WTC11 (cell line): ENCODE results near the gene GANAB. TPM values are rescaled to one million over a fixed set of nuclear protein-coding genes. Genes with fewer than 3 reads are reported as not detected.

Experiments used
- ATAC-seq: fragments of 200-7000 bp; cut with Tn5 transposase; 2 replicates; pipeline ENCODE4 v1.10.0; 2021; ENCODE audit warnings: mild to moderate bottlenecking, moderate library complexity
- CTCF ChIA-PET: fragments of 300-600 bp; sonication (Branson Sonifier 250); formaldehyde crosslinking; loops from one replicate; lab custom pipeline; 2021; ENCODE audit warnings: antibody characterized with exemption; lab: Charles Lee
- POLR2A ChIA-PET: fragments of 350-600 bp; sonication (Branson Sonifier 250); formaldehyde crosslinking; loops from one replicate; lab custom pipeline; 2021; ENCODE audit warnings: antibody characterized with exemption; lab: Charles Lee
- DNase-seq: peaks from one replicate; pipeline ENCODE4 v3.0.0; 2021; ENCODE audit warnings: low spot score
- H3K27ac Mint-ChIP-seq: 2 replicates; pipeline ENCODE4 v1.8.0; 2021; ENCODE audit warnings: mixed read lengths
- H3K27me3 Mint-ChIP-seq: 2 replicates; pipeline ENCODE4 v1.8.0; 2021; ENCODE audit warnings: low read depth, mild to moderate bottlenecking, moderate library complexity, mixed read lengths
- H3K36me3 Mint-ChIP-seq: 2 replicates; pipeline ENCODE4 v1.8.0; 2021; ENCODE audit warnings: mixed read lengths
- H3K4me1 Mint-ChIP-seq: 2 replicates; pipeline ENCODE4 v1.8.0; 2022; ENCODE audit warnings: mixed read lengths
- H3K4me3 Mint-ChIP-seq: 2 replicates; pipeline ENCODE4 v1.8.0; 2021; ENCODE audit warnings: mild to moderate bottlenecking, moderate library complexity, mixed read lengths
- H3K9me3 Mint-ChIP-seq: 2 replicates; pipeline ENCODE4 v1.8.0; 2021; ENCODE audit warnings: mixed read lengths
- AR ChIP-seq: fragments of 250-450 bp; sonication (Bioruptor Pico); IDR thresholded peaks from 2 replicates; pipeline ENCODE4 v1.9.0; 2021; ENCODE audit warnings: mild to moderate bottlenecking
- ARID4B ChIP-seq: sonication (generic); formaldehyde crosslinking; IDR thresholded peaks from 2 replicates; pipeline ENCODE4 v1.8.0; 2023; ENCODE audit warnings: missing genetic modification reagents, mild to moderate bottlenecking, borderline replicate concordance
- ATF3 ChIP-seq: sonication (generic); formaldehyde crosslinking; conservative IDR thresholded peaks from 2 replicates; pipeline ENCODE4 v1.8.1; 2022; ENCODE audit warnings: mild to moderate bottlenecking, missing genetic modification reagents
- CDX4 ChIP-seq: fragments of 250-450 bp; sonication (Bioruptor Pico); IDR thresholded peaks from 2 replicates; pipeline ENCODE4 v1.9.0; 2021; ENCODE audit warnings: moderate library complexity, mild to moderate bottlenecking, inconsistent platforms, borderline replicate concordance
- CREM ChIP-seq: sonication (generic); formaldehyde crosslinking; IDR thresholded peaks from 2 replicates; pipeline ENCODE4 v1.8.1; 2022; ENCODE audit warnings: mild to moderate bottlenecking, missing genetic modification reagents, moderate library complexity
- GTF2I ChIP-seq: fragments of 250-450 bp; sonication (Bioruptor Pico); conservative IDR thresholded peaks from 2 replicates; pipeline ENCODE4 v1.4.0; 2021; ENCODE audit warnings: mild to moderate bottlenecking
- IRF1 ChIP-seq: sonication (generic); formaldehyde crosslinking; IDR thresholded peaks from 2 replicates; pipeline ENCODE4 v1.8.0; 2023; ENCODE audit warnings: missing genetic modification reagents
- MLX ChIP-seq: sonication (generic); formaldehyde crosslinking; IDR thresholded peaks from 2 replicates; pipeline ENCODE4 v1.8.1; 2023; ENCODE audit warnings: mild to moderate bottlenecking, missing genetic modification reagents, moderate library complexity
- NR1H2 ChIP-seq: sonication (generic); formaldehyde crosslinking; IDR thresholded peaks from 2 replicates; pipeline ENCODE4 v1.9.0; 2021; ENCODE audit warnings: mild to moderate bottlenecking, moderate library complexity, missing genetic modification reagents
- PRDM15 ChIP-seq: sonication (generic); formaldehyde crosslinking; IDR thresholded peaks from 2 replicates; pipeline ENCODE4 v1.8.0; 2022; ENCODE audit warnings: missing genetic modification reagents
- SOX15 ChIP-seq: fragments of 250-450 bp; sonication (Bioruptor Pico); IDR thresholded peaks from 2 replicates; pipeline ENCODE4 v1.9.0; 2021; ENCODE audit warnings: mild to moderate bottlenecking
- SP1 ChIP-seq: sonication (generic); formaldehyde crosslinking; conservative IDR thresholded peaks from 2 replicates; pipeline ENCODE4 v1.8.1; 2022; ENCODE audit warnings: missing genetic modification reagents
- ZBTB43 ChIP-seq: sonication (generic); formaldehyde crosslinking; IDR thresholded peaks from 2 replicates; pipeline ENCODE4 v1.8.1; 2023; ENCODE audit warnings: mild to moderate bottlenecking, missing genetic modification reagents
- ZMAT4 ChIP-seq: fragments of 250-450 bp; sonication (Bioruptor Pico); IDR thresholded peaks from 2 replicates; pipeline ENCODE4 v1.9.0; 2021; ENCODE audit warnings: mild to moderate bottlenecking
- ZNF263 ChIP-seq: sonication (generic); formaldehyde crosslinking; IDR thresholded peaks from 2 replicates; pipeline ENCODE4 v1.8.1; 2022; ENCODE audit warnings: low read depth, mild to moderate bottlenecking, moderate library complexity, missing genetic modification reagents
- total RNA-seq: library from RNA; stranded (reverse); gene quantifications from 3 replicates; pipeline ENCODE4 v1.2.3, GENCODE V29; 2021

The GANAB gene
- total RNA-seq, 1 experiment from 2014 or later = 327 TPM

- no peak for TF ChIP-seq ZNF263 (CRISPR knock-in tag)
- TF ChIP-seq SOX15 = no peak
- no peak for TF ChIP-seq IRF1 (CRISPR knock-in tag)
- no peak for TF ChIP-seq NR1H2 (CRISPR knock-in tag)
- no peak for TF ChIP-seq MLX
- TF ChIP-seq ARID4B (CRISPR knock-in tag) = no peak
- TF ChIP-seq ZMAT4 (CRISPR knock-in tag) = no peak
- no peak for TF ChIP-seq CDX4 (CRISPR knock-in tag)
- TF ChIP-seq GTF2I (CRISPR knock-in tag) = no peak
These were observed 2.6 kb upstream of the GANAB start (continued) for GRCh38 chr11:62648967-62649364.

GRCh38 chr11:62648185-62648966 lies 2.0 kb upstream of the GANAB start:
- H3K27ac Mint-ChIP-seq = no peak overlapping the region
- no peaks in the 10 kb centered on the region for H3K9me3 Mint-ChIP-seq
- peaks cover 15% of the 10 kb centered on the region for H3K4me1 Mint-ChIP-seq
- ChIA-PET CTCF (interaction anchor here (0.8 kb wide), 1 partner anchor 17 kb away, joined by 3 read pairs; the partner anchor contains the start of genes C11orf98 and CSKMT), POLR2A (interaction anchor here (0.5 to 6.3 kb wide), 4 partner anchors 17 to 209 kb away, joined by 4 to 42 read pairs (median 8); partner anchors contain the start of genes C11orf98, CSKMT, STX5 and TUT1)
- peaks cover 30% of the 10 kb centered on the region for H3K36me3 Mint-ChIP-seq
- H3K4me3 Mint-ChIP-seq = no peak overlapping the region
- DNase-seq (no peak), ATAC-seq (no peak)
- H3K27me3 Mint-ChIP-seq = no peaks in the 10 kb centered on the region
- TF ChIP-seq ATF3 (CRISPR knock-in tag) (no peak), SP1 (CRISPR knock-in tag) (no peak), PRDM15 (CRISPR knock-in tag) (no peak), ZBTB43 (CRISPR knock-in tag) (no peak), MLX (no peak), CREM (no peak), AR (CRISPR knock-in tag) (no peak), ZMAT4 (CRISPR knock-in tag) (no peak)
